Caco-2 (cell line): Measurements from ENCODE around the gene RGS21. TPM values are rescaled to one million over a fixed set of nuclear protein-coding genes. Genes with fewer than 3 reads are reported as not detected.

ENCODE experiments used
- BruUV-seq: library from RNA; stranded (reverse); fragments of 400-500 nt; replicated peaks from 2 replicates; lab custom pipeline; 2021; lab: Mats Ljungman, UMichigan
- CTCF ChIA-PET: fragments of 300-600 bp; sonication (Branson Sonifier 250); formaldehyde crosslinking; loops from one replicate; lab custom pipeline; 2022; ENCODE audit warnings: antibody characterized with exemption; lab: Charles Lee
- POLR2A ChIA-PET: fragments of 300-600 bp; sonication (Branson Sonifier 250); formaldehyde crosslinking; loops from one replicate; lab custom pipeline; 2022; ENCODE audit warnings: antibody characterized with exemption; lab: Charles Lee
- DNase-seq, 2 experiments: peaks; one replicate each; pipeline versions ENCODE4 v3.0.0 to v3.0.0-alpha.2; 2020 to 2022
- H3K27me3 ChIP-seq: replicated peaks from 2 replicates; pipeline ENCODE4 v1.6.0; 2011; ENCODE audit warnings: low read length; ENCODE audit not compliant: control insufficient read depth, insufficient read depth
- H3K36me3 ChIP-seq: 2 replicates; pipeline ENCODE4 v1.5.1; 2011; ENCODE audit warnings: low read length; ENCODE audit not compliant: control insufficient read depth, insufficient read depth
- H3K4me1 ChIP-seq: fragments of 250-450 bp; sonication (Bioruptor Pico); 2 replicates; pipeline ENCODE4 v1.5.1; 2020; ENCODE audit warnings: mild to moderate bottlenecking
- H3K4me3 ChIP-seq: 2 replicates; pipeline ENCODE4 v1.5.1; 2011; ENCODE audit warnings: low read depth, mild to moderate bottlenecking, control low read depth, low read length
- H3K9me3 ChIP-seq: fragments of 250-450 bp; sonication (Bioruptor Pico); 2 replicates; pipeline ENCODE4 v1.5.1; 2020; ENCODE audit warnings: mild to moderate bottlenecking, moderate library complexity
- H3K27ac Mint-ChIP-seq: one replicate; pipeline ENCODE4 v1.8.0; 2022; ENCODE audit warnings: mixed read lengths; ENCODE audit not compliant: unreplicated experiment
- H3K27me3 Mint-ChIP-seq: one replicate; pipeline ENCODE4 v1.8.0; 2022; ENCODE audit warnings: mixed read lengths; ENCODE audit not compliant: insufficient read depth, unreplicated experiment
- H3K36me3 Mint-ChIP-seq: one replicate; pipeline ENCODE4 v1.8.0; 2022; ENCODE audit warnings: mild to moderate bottlenecking, mixed read lengths; ENCODE audit not compliant: insufficient read depth, unreplicated experiment
- H3K4me1 Mint-ChIP-seq: one replicate; pipeline ENCODE4 v1.8.0; 2022; ENCODE audit warnings: low read depth, mixed read lengths; ENCODE audit not compliant: unreplicated experiment
- H3K4me3 Mint-ChIP-seq: one replicate; pipeline ENCODE4 v1.8.0; 2022; ENCODE audit warnings: mild to moderate bottlenecking, moderate library complexity, mixed read lengths; ENCODE audit not compliant: unreplicated experiment
- H3K9me3 Mint-ChIP-seq: one replicate; pipeline ENCODE4 v1.8.0; 2022; ENCODE audit warnings: mixed read lengths; ENCODE audit not compliant: unreplicated experiment
- CTCF ChIP-seq, 2 experiments: fragments of 200-600 bp in 1 of 2; IDR thresholded peaks; 1 replicate in 1 of 2; 2 replicates in 1 of 2; pipeline versions ENCODE4 v1.5.1 to v1.8.0; 2011 to 2022; ENCODE audit warnings: antibody characterized with exemption in 1 of 2, control low read depth in 1 of 2, inconsistent platforms in 1 of 2, low read depth in 1 of 2, low read length in 1 of 2, mild to moderate bottlenecking in 1 of 2, moderate library complexity in 1 of 2; ENCODE audit not compliant: insufficient read depth in 1 of 2, severe bottlenecking in 1 of 2, unreplicated experiment in 1 of 2
- intact Hi-C: fragments of 100-400 bp; cut with micrococcal nuclease; formaldehyde crosslinking; loops from one replicate; pipeline ENCODE4 v1.10.0; 2022; ENCODE audit not compliant: unreplicated experiment
- total RNA-seq: library from RNA; stranded (reverse); gene quantifications from 2 replicates; pipeline ENCODE4 v1.2.3, GENCODE V29; 2022

The RGS21 gene
- total RNA-seq, 1 experiment from 2014 or later: not detected

DNA sequence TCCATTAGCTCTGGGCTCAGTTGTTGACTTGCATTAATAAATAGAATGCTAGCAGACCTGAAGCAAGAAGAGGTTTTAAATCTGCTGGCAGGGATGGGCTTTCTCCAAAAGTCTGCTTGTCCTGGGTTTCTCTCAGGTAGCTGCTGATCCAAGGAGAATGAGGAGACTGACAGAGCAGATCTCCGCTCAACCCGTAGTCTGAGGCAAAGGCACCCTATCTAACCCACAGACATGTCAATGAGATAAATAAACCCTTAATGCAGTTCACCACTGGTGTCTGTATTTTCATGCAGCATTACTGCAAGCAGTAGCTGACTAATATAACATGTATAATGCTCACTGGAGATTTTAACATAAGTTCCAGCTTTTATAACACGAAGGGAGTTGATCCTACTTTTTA lies 44.1 kb upstream of the RGS21 start:
- no peaks in the 10 kb centered on the region for H3K4me1 Mint-ChIP-seq
- no peak overlapping the region for H3K27ac Mint-ChIP-seq
- TF ChIP-seq CTCF (IDR thresholded peaks at IDR 0.05; ENCODE audit: insufficient read depth in 1 of 2, low read depth in 1 of 2, low read length in 1 of 2, severe bottlenecking in 1 of 2, unreplicated experiment in 1 of 2): no peak
- ChIA-PET POLR2A (no interaction called here), CTCF (no interaction called here)
- BruUV-seq: no TSS peak
- H3K4me1 ChIP-seq: no peaks in the 10 kb centered on the region
- H3K9me3 ChIP-seq: no peaks in the 10 kb centered on the region
- H3K36me3 Mint-ChIP-seq: no peaks in the 10 kb centered on the region
- H3K27me3 ChIP-seq: no peaks in the 10 kb centered on the region
- intact Hi-C loops: no loop called here
- no peaks in the 10 kb centered on the region for H3K9me3 Mint-ChIP-seq
- DNase-seq: no peak
- H3K36me3 ChIP-seq: no peaks in the 10 kb centered on the region
- H3K4me3 Mint-ChIP-seq: no peak overlapping the region
- H3K4me3 ChIP-seq: no peak overlapping the region
- H3K27me3 Mint-ChIP-seq: peaks cover 7% of the 10 kb centered on the region

- H3K36me3 ChIP-seq: no peaks in the 10 kb centered on the region
- Mint-ChIP-seq H3K36me3 (no peaks in the 10 kb centered on the region), H3K4me1 (no peaks in the 10 kb centered on the region), H3K9me3 (no peaks in the 10 kb centered on the region), H3K27ac (no peak overlapping the region), H3K27me3 (peaks cover 5% of the 10 kb centered on the region), H3K4me3 (no peak overlapping the region)
- BruUV-seq: no TSS peak
- no peak overlapping the region for H3K4me3 ChIP-seq
- CTCF ChIA-PET: no interaction called here
- DNase-seq: no peak
- intact Hi-C loops: no loop called here
- no peaks in the 10 kb centered on the region for H3K27me3 ChIP-seq
- POLR2A ChIA-PET: no interaction called here
- no peaks in the 10 kb centered on the region; the same call in 1 of the 2 replicates for H3K9me3 ChIP-seq
- no peak for TF ChIP-seq CTCF (IDR thresholded peaks at IDR 0.05; ENCODE audit: insufficient read depth in 1 of 2, low read depth in 1 of 2, low read length in 1 of 2, severe bottlenecking in 1 of 2, unreplicated experiment in 1 of 2)
- no peaks in the 10 kb centered on the region for H3K4me1 ChIP-seq
Observed at GRCh38 chr1:192274588-192274987, 42.2 kb upstream of the RGS21 start.

DNA sequence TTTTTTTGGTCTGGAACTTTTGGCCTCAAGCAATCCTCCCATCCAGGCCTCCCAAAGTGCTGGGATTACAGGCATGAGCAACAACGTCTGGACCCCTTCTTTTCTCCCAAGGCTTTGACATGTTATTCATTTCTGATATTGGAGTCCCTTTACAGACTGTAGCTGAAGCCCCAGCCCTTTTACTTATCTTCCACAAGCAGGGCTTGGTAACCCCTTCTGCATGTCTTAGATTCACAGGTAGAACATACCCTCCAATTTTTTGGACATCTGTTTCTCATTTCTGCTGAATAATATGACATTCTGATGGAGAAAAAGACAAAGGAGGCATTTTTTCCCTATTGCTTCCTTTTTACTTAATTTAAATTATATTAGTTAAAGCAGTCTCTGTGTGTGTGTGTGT lies 39.2 kb upstream of the RGS21 start:
- Mint-ChIP-seq H3K4me1 (no peaks in the 10 kb centered on the region), H3K9me3 (no peaks in the 10 kb centered on the region), H3K36me3 (no peaks in the 10 kb centered on the region), H3K27me3 (peaks cover 2% of the 10 kb centered on the region), H3K4me3 (no peak overlapping the region), H3K27ac (no peak overlapping the region)
- Histone ChIP-seq H3K4me3 (no peak overlapping the region), H3K4me1 (no peaks in the 10 kb centered on the region), H3K9me3 (no peaks in the 10 kb centered on the region; the same call in 1 of the 2 replicates), H3K36me3 (no peaks in the 10 kb centered on the region), H3K27me3 (no peaks in the 10 kb centered on the region)
- no peak for TF ChIP-seq CTCF (IDR thresholded peaks at IDR 0.05; ENCODE audit: insufficient read depth in 1 of 2, low read depth in 1 of 2, low read length in 1 of 2, severe bottlenecking in 1 of 2, unreplicated experiment in 1 of 2)
- ChIA-PET CTCF (no interaction called here), POLR2A (no interaction called here)
- BruUV-seq: no TSS peak
- intact Hi-C loops: no loop called here
- DNase-seq: no peak
